GM12878 (cell line): ENCODE results near the gene ATP5F1A. TPM values are rescaled to one million over a fixed set of nuclear protein-coding genes. Genes with fewer than 3 reads are reported as not detected.

ENCODE experiments used
- ATAC-seq: fragments of 200-7000 bp; cut with Tn5 transposase; 3 replicates; pipeline ENCODE4 v1.9.1; 2020; ENCODE audit warnings: mild to moderate bottlenecking, moderate library complexity
- BruUV-seq: library from RNA; stranded (reverse); fragments of 400-500 nt; replicated peaks from 2 replicates; lab custom pipeline; 2021; lab: Mats Ljungman, UMichigan
- CTCF ChIA-PET: fragments of 300-600 bp; sonication (Branson Sonifier 250); formaldehyde crosslinking; extraction: SDS; loops from one replicate; lab custom pipeline; 2021; ENCODE audit warnings: inconsistent platforms; lab: Yijun Ruan, JAX
- POLR2A ChIA-PET: fragments of 350-600 bp; formaldehyde crosslinking; extraction: SDS; loops from one replicate; lab custom pipeline; 2021; ENCODE audit warnings: inconsistent platforms; lab: Charles Lee
- RAD21 ChIA-PET: fragments of 300-600 bp; sonication (Branson Sonifier 250); formaldehyde crosslinking; loops from one replicate; lab custom pipeline; 2023; ENCODE audit warnings: antibody characterized with exemption; ENCODE audit not compliant: unreplicated experiment; lab: Charles Lee
- SMC1A ChIA-PET: fragments of 300-600 bp; sonication (Branson Sonifier 250); formaldehyde crosslinking; loops from one replicate; lab custom pipeline; 2023; ENCODE audit not compliant: unreplicated experiment, uncharacterized antibody; lab: Charles Lee
- DNase-seq: peaks from one replicate; pipeline ENCODE4 v3.0.0-alpha.2; 2011; ENCODE audit warnings: low read depth, low spot score
- FAIRE-seq: peaks from 3 replicates; lab custom pipeline; 2011; peaks lifted over from hg19 to GRCh38; lab: Jason Lieb, UNC
- H2AFZ ChIP-seq: 2 replicates; pipeline ENCODE4 v1.6.0; 2011; ENCODE audit warnings: low read depth, low read length, control low read depth; ENCODE audit not compliant: control insufficient read depth
- H3K27ac ChIP-seq: 2 replicates; pipeline ENCODE4 v1.5.1; 2011; ENCODE audit warnings: control low read depth; ENCODE audit not compliant: control insufficient read depth, insufficient read depth
- H3K27me3 ChIP-seq, 2 experiments: replicated peaks in 1 of 2; 2 replicates each; pipeline versions ENCODE4 v1.6.0 to v1.6.1; 2011; ENCODE audit warnings: low read length in 1 of 2; ENCODE audit not compliant: control insufficient read depth in 2 of 2, insufficient read depth in 2 of 2
- H3K36me3 ChIP-seq, 2 experiments: 2 replicates each; pipeline ENCODE4 v1.5.1; 2011; ENCODE audit warnings: low read length in 1 of 2; ENCODE audit not compliant: control insufficient read depth in 2 of 2, insufficient read depth in 2 of 2
- H3K4me1 ChIP-seq: 2 replicates; pipeline ENCODE4 v1.6.1; 2011; ENCODE audit warnings: mild to moderate bottlenecking, low read length, moderate library complexity, mixed read lengths; ENCODE audit not compliant: control insufficient read depth, insufficient read depth
- H3K4me2 ChIP-seq: 2 replicates; pipeline ENCODE4 v1.6.0; 2011; ENCODE audit warnings: control low read depth; ENCODE audit not compliant: control insufficient read depth, insufficient read depth
- H3K4me3 ChIP-seq: fragments of 200-600 bp; sonication (generic); 2 replicates; pipeline ENCODE4 v1.5.1; 2016
- H3K79me2 ChIP-seq: 2 replicates; pipeline ENCODE4 v1.6.0; 2011; ENCODE audit warnings: low read length; ENCODE audit not compliant: control insufficient read depth, insufficient read depth
- H3K9ac ChIP-seq: 2 replicates; pipeline ENCODE4 v1.8.0; 2011; ENCODE audit warnings: low read length, control low read depth, mixed read lengths; ENCODE audit not compliant: control insufficient read depth, insufficient read depth
- H3K9me3 ChIP-seq: replicated peaks from 3 replicates; pipeline ENCODE4 v1.5.1; 2011; ENCODE audit warnings: mild to moderate bottlenecking, low read length; ENCODE audit not compliant: control insufficient read depth, insufficient read depth
- H4K20me1 ChIP-seq: 2 replicates; pipeline ENCODE4 v1.6.0; 2011; ENCODE audit not compliant: control insufficient read depth, insufficient read depth
- ATF7 ChIP-seq: fragments of 450-650 bp; IDR thresholded peaks from 2 replicates; pipeline ENCODE4 v1.6.1; 2016; ENCODE audit warnings: low read depth, mild to moderate bottlenecking
- EP300 ChIP-seq, 2 experiments: fragments of 150-350 bp in 1 of 2; IDR thresholded peaks; 2 replicates each; pipeline ENCODE4 v1.6.1; 2011 to 2012; ENCODE audit warnings: low read depth in 2 of 2, low read length in 2 of 2, borderline replicate concordance in 1 of 2, improper control_type of control experiment in 1 of 2, inconsistent platforms in 1 of 2; ENCODE audit not compliant: control insufficient read depth in 1 of 2
- JUND ChIP-seq: IDR thresholded peaks from 2 replicates; pipeline ENCODE4 v1.6.1; 2012; ENCODE audit warnings: low read depth, mild to moderate bottlenecking, low read length, improper control_type of control experiment, moderate library complexity
- MTA2 ChIP-seq: fragments of 450-650 bp; IDR thresholded peaks from 2 replicates; pipeline ENCODE4 v1.6.1; 2016; ENCODE audit warnings: low read depth, mild to moderate bottlenecking, moderate library complexity
- MYB ChIP-seq: fragments of 150-350 bp; IDR thresholded peaks from 2 replicates; pipeline ENCODE4 v1.6.1; 2014; ENCODE audit warnings: mild to moderate bottlenecking, low read depth, low read length, borderline replicate concordance
- RAD21 ChIP-seq: IDR thresholded peaks from 2 replicates; pipeline ENCODE4 v1.6.1; 2011; ENCODE audit warnings: mild to moderate bottlenecking, low read depth, low read length, moderate library complexity; ENCODE audit not compliant: insufficient read depth
- SUPT20H ChIP-seq: IDR thresholded peaks from 2 replicates; pipeline ENCODE4 v1.6.1; 2011; ENCODE audit warnings: low read depth, mild to moderate bottlenecking, low read length, moderate library complexity, borderline replicate concordance; ENCODE audit not compliant: control insufficient read depth
- TCF3 ChIP-seq: IDR thresholded peaks from 2 replicates; pipeline ENCODE4 v1.6.1; 2012; ENCODE audit warnings: low read depth, mild to moderate bottlenecking, low read length, borderline replicate concordance; ENCODE audit not compliant: insufficient read depth
- ZBTB40 ChIP-seq: fragments of 450-650 bp; IDR thresholded peaks from 2 replicates; pipeline ENCODE4 v1.6.1; 2016; ENCODE audit warnings: mild to moderate bottlenecking, moderate library complexity, borderline replicate concordance
- ZNF24 ChIP-seq: fragments of 450-650 bp; IDR thresholded peaks from 2 replicates; pipeline ENCODE4 v1.6.1; 2017; ENCODE audit warnings: antibody characterized with exemption, mild to moderate bottlenecking
- WGBS: methylation state at CpG from one replicate; pipeline ENCODE4 v1.1.6; 2016; ENCODE audit warnings: low lambda C conversion rate; ENCODE audit not compliant: insufficient replicate concordance, insufficient coverage; ENCODE audit errors: missing lambda C conversion rate; 5-methylcytosine and 5-hydroxymethylcytosine counted together
- in situ Hi-C: fragments of 300-500 bp; cut with MboI; formaldehyde crosslinking; loops from 9 replicates; pipeline ENCODE4 v1.14.3; 2018; ENCODE audit warnings: mixed read lengths
- intact Hi-C: fragments of 100-400 bp; cut with micrococcal nuclease; formaldehyde crosslinking; loops from one replicate; pipeline ENCODE4 v1.14.2; 2022; ENCODE audit not compliant: unreplicated experiment
- polyA plus RNA-seq, 11 experiments: library from polyadenylated mRNA; depleted of rRNA in 4 of 11; unstranded in 6 of 11; stranded (reverse) in 5 of 11; fragments of >200 nt; fragmentation: Nextera tagmentation in 4 of 11; fragmentation: Illumina TruSeq in 1 of 11; extraction: Ambion mirVana in 4 of 11; extraction: Trizol in 1 of 11; gene quantifications; 1 replicate in 1 of 11; 2 replicates in 10 of 11; pipeline versions ENCODE4 v1.2.1 to v1.2.3, GENCODE V29; 2011 to 2016; ENCODE audit warnings: inconsistent platforms in 2 of 11, missing spikeins in 2 of 11, low read depth in 1 of 11
- total RNA-seq, 4 experiments: library from RNA; depleted of rRNA in 3 of 4; stranded (reverse); fragments of >200 nt in 3 of 4; fragmentation: Illumina TruSeq in 1 of 4; extraction: Trizol in 1 of 4; gene quantifications; 2 replicates each; pipeline versions ENCODE4 v1.2.1 to v1.2.3, GENCODE V29; 2013 to 2021

ATP5F1A gene
- total and polyA plus RNA-seq, 10 of the 15 experiments (the other 5 are each of a cell fraction or from before 2014, with no cell fraction given), result 592 to 1,161 (median 723) TPM

GRCh38 chr18:46062781-46063180 is 35.3 kb downstream of the ATP5F1A start (continued):
- TF ChIP-seq JUND (no peak), TCF3 (no peak), MTA2 (no peak), ATF7 (no peak), SUPT20H (no peak), ZNF24 (no peak)

GRCh38 chr18:46061796-46062195 is 36.3 kb downstream of the ATP5F1A start:
- TF ChIP-seq MYB (no peak), ZBTB40 (no peak), RAD21 (no peak), EP300 (IDR thresholded peaks at IDR 0.05; ENCODE audit: borderline replicate concordance in 1 of 2, control insufficient read depth in 1 of 2, low read depth in 2 of 2, low read length in 2 of 2) (no peak)
- Histone ChIP-seq H3K36me3 (no peaks in the 10 kb centered on the region), H3K4me2 (no peak overlapping the region), H3K27ac (no peak overlapping the region), H3K27me3 (no peaks in the 10 kb centered on the region), H3K9me3 (no peaks in the 10 kb centered on the region), H3K79me2 (no peaks in the 10 kb centered on the region), H3K4me3 (no peak overlapping the region), H3K4me1 (peaks cover 2% of the 10 kb centered on the region), H2AFZ (no peak overlapping the region), H4K20me1 (no peaks in the 10 kb centered on the region), H3K9ac (no peak overlapping the region)
- CTCF ChIA-PET, result interaction anchor here (0.6 to 2.5 kb wide), 2 partner anchors 12 to 116 kb away, joined by 3 to 14 read pairs; no protein-coding TSS in a partner anchor
- POLR2A ChIA-PET, result interaction anchor here (1.0 kb wide), 1 partner anchor 66 kb away, joined by 3 read pairs; no protein-coding TSS in a partner anchor
- SMC1A ChIA-PET, result interaction anchor here (0.6 to 2.4 kb wide), 4 partner anchors 11 to 139 kb away, joined by 3 to 8 read pairs (median 4); no protein-coding TSS in a partner anchor
- in situ Hi-C loops (no loop called here), intact Hi-C loops (no loop called here)
- peak; percentile 45 for ATAC-seq
- no peak for DNase-seq
- no TSS peak for BruUV-seq
- RAD21 ChIA-PET, result interaction anchor here (0.9 kb wide), 1 partner anchor 12 kb away, joined by 3 read pairs; no protein-coding TSS in a partner anchor
- no peak for FAIRE-seq
- 0% methylated on average over 1 of the region's 1 CpG for WGBS
